NCI-H2081 (cell line): ENCODE results near the gene SSTR3.
A peak's percentile ranks its signal among the peaks of the same experiment; 100 is the strongest.

Experiments
- DNase-seq, 2 experiments: peaks; one replicate each; lab custom pipeline; 2025; lab: John Stamatoyannopoulos, UW

Gene SSTR3

GRCh38 chr22:37196539-37197450, 15.5 kb downstream of the SSTR3 start:
- no peak for DNase-seq

GRCh38 chr22:37195921-37196320, 16.4 kb downstream of the SSTR3 start:
- DNase-seq, result no peak

GRCh38 chr22:37194750-37195149, 17.5 kb downstream of the SSTR3 start:
- no peak for DNase-seq

GRCh38 chr22:37193629-37194191, 18.6 kb downstream of the SSTR3 start:
- peak in 1 of 2 experiments; percentile 30 for DNase-seq

- DNase-seq, result no peak
Observed at GRCh38 chr22:37192741-37193140, 19.5 kb downstream of the SSTR3 start.

GRCh38 chr22:37192204-37192603, 20.1 kb downstream of the SSTR3 start:
- no peak for DNase-seq

- no peak for DNase-seq
Observed at GRCh38 chr22:37190262-37190780, 22.0 kb downstream of the SSTR3 start.

GRCh38 chr22:37188901-37189466, 23.3 kb downstream of the SSTR3 start:
- DNase-seq, result no peak

- DNase-seq, result no peak
Observed at GRCh38 chr22:37187891-37188761, 24.2 kb downstream of the SSTR3 start, which contains the start of gene C1QTNF6. Gene C1QTNF6 (minus strand): TSS chr22:37188247. CDS start chr22:37188213, 34 bp downstream.

- no peak for DNase-seq
Observed at GRCh38 chr22:37187552-37187890, 24.8 kb downstream of the SSTR3 start.

- no peak for DNase-seq
Observed at GRCh38 chr22:37186997-37187522, 25.2 kb downstream of the SSTR3 start.

GRCh38 chr22:37186228-37186996, 25.9 kb downstream of the SSTR3 start:
- DNase-seq, result peak in 1 of 2 experiments; percentile 14

- no peak for DNase-seq
Observed at GRCh38 chr22:37185646-37186227, 26.5 kb downstream of the SSTR3 start.

- DNase-seq, result no peak
Observed at GRCh38 chr22:37184816-37185541, 27.3 kb downstream of the SSTR3 start.

- no peak for DNase-seq
Observed at GRCh38 chr22:37184380-37184755, 27.9 kb downstream of the SSTR3 start.

- no peak for DNase-seq
Observed at GRCh38 chr22:37183432-37184379, 28.6 kb downstream of the SSTR3 start.

GRCh38 chr22:37182949-37183245, 29.4 kb downstream of the SSTR3 start:
- DNase-seq, result no peak

GRCh38 chr22:37182101-37182948, 30.0 kb downstream of the SSTR3 start:
- DNase-seq, result no peak
